Measurements from ENCODE around the gene EDIL3.
"Not testable (repeated sequence)": the region's sequence is repeated elsewhere in the genome, so short reads cannot be mapped to it uniquely, and the experiment has no call there.

Gene EDIL3

DNA sequence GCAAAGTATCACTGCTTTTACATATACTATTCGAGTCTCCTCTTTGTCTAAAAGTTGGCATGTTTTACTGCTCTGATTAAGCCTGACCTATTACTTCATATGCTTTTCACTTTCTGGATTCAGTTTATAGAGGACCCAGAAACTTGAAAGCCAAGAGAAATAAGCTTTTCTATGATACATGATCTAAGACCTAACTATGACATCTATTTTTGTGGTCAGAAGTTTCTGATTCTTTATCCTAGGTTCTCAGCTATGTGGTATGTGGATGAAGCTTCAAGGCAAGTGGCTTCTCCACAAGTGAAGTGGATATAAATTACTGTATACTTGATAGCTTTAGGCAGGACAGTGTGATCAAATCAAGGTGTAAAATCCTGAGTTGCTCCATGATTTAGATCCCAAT, 6.3 kb downstream of the EDIL3 start:
- no peak for DNase-seq

DNA sequence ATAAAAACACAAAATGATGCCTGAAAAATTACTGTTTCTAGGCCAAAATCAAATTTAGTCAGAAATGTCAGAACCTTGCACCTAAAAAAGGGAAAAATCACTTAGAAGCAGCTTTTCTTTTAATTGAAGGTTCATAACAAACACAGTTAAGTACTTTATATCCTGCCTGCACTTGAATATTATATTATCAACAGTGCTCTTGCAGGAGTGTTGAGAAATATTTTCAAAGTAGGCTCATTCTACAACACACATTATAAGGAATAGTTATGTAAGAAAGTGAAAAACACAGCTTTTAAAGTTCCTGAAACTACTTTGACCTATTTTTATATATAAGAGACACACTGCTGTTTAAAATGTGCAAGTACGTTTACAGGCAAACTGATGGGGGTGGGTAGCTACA, 8.3 kb downstream of the EDIL3 start:
- no peak for DNase-seq

- no peak for DNase-seq
Observed at GRCh38 chr5:84374568-84374967, 10.1 kb downstream of the EDIL3 start.

DNA sequence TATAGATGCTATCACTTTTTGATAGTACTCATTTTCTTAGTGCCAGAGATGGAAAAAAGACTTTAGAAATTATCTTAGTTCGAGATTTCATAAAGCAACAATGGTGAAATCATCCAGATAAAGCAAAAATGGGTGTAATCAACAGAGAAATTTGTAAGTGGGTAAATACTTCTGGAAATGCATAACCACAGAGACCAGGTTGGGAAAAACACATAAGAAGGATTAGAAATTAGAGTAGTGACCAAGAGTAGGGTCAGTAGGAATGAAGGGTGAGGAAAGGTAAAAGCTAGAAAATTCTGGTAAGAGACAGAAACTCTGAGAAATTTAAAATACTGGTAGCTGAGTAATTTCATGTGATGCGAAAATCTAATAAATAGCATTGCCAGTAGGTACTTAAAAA, 11.2 kb downstream of the EDIL3 start:
- DNase-seq, result no peak

GRCh38 chr5:84372066-84372695, 12.5 kb downstream of the EDIL3 start:
- no peak for DNase-seq

DNA sequence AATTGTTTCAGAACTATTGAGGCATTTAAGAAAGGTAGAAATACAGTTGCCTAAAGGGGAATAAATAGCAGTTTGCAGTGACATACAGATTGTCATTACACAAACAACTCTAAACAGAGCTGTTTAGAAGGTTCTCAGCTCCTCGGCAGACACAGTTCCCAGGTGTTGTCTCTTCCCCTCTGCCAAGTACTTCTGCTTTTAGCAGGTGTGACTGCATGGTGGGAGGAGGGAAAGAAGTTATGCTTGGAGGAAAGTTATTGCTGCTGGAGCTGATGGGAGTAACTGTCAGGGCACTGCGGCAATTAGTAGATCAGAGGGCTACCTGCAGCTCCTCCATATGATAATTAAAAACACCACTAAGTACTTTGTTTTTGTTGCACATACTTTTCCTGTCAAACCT, 14.5 kb downstream of the EDIL3 start:
- DNase-seq, result no peak

- DNase-seq, result no peak
Observed at GRCh38 chr5:84364043-84364442, 20.6 kb downstream of the EDIL3 start.

- DNase-seq, result no peak
Observed at GRCh38 chr5:84362061-84362720, 22.5 kb downstream of the EDIL3 start.

DNA sequence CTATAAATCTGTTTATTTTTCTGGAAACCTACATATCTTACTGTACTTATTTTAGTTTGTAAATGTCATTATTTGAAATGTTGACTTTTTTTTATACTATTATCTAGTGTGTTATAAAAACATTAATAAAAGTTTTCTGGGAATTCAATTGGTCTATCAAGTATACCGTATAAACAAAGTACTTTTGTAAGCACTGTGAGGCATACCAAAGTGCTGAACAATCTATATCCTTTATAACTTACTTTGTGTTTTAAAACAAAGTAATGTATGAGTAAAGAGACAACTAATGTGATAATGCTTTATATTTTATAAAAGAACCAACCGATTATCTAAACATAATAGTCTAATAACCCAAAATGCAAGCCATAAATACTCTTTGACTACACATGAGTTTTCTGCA, 23.1 kb downstream of the EDIL3 start:
- DNase-seq, result no peak

DNA sequence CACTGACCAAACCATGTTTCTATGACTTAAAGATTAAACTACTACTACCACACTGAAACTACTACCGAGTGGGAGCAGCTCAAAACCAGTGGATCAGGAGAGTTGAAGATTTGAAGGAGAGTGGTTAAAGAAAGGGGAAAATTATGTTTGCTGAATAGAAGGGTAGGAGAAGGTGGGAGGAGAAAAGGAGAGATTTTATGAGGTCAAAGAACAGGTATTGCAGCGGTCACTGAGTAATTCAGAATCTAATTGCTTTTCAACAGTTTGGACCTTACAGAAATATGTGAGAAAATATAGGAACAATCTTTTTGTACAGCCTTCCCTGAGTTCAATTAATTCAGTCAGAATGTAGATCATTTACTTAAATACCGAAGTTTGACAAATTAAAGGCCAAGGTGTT, 24.6 kb downstream of the EDIL3 start:
- DNase-seq, result no peak

DNA sequence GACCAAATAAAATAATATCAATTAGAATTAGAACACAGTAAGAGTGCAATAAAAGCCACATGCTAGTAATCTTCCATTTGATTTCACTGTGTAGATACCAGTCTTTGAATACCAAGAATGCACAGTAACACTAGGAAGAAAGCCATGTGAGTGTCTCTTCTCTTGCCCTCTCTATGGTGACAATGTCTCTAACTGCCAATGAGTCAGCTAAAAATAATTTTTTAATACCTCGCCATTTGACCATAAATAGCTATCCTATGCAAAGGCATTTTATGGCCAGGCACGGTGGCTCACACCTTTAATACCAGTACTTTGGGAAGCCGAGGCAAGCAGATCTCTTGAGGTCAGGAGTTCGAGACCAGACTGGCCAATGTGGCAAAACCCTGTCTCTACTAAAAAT, 30.6 kb downstream of the EDIL3 start:
- DNase-seq, result no peak

- DNase-seq, result no peak
Observed at GRCh38 chr5:84344788-84345187, 39.9 kb downstream of the EDIL3 start.

DNA sequence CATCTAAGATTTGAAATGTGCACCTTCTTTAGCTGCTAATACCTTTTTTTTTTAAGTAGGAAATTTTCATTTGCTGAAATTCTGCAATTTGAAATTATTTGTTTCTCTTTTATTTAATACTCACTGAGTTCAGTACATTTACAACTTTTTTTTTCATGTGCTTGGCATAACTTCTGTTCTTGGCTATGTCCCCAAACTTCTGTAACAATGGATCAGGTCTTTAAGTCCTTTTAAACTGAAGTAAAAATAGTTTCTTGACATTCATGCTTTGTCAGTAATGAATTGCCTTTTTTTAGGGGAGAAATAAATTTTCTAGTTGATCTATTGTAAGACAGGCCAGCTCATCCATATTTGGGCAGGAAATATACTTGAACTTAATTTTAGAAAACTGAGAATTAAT, 41.5 kb downstream of the EDIL3 start:
- no peak for DNase-seq

- no peak for DNase-seq
Observed at GRCh38 chr5:84332106-84332505, 52.6 kb downstream of the EDIL3 start.

DNA sequence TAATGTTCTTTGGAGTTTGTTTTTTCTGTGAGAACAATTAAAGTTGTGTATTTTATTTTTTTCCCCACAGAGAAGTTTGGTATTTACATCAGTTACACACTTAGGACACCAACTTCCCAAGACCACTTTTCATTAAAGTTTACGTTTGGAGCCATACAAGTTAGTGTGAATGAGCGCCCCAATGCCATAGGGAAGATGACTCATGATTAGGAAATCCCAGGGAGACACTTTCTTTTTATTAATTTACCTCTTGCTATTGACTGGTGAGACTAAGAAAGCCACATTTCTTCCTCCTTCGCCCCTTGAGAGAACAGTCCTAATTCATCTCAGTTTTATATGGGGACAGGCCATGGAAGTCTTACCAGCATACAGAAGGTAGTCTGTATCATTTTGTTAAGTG, 57.1 kb downstream of the EDIL3 start:
- no peak for DNase-seq

- no peak for DNase-seq
Observed at GRCh38 chr5:84322646-84323045, 62.0 kb downstream of the EDIL3 start.

DNA sequence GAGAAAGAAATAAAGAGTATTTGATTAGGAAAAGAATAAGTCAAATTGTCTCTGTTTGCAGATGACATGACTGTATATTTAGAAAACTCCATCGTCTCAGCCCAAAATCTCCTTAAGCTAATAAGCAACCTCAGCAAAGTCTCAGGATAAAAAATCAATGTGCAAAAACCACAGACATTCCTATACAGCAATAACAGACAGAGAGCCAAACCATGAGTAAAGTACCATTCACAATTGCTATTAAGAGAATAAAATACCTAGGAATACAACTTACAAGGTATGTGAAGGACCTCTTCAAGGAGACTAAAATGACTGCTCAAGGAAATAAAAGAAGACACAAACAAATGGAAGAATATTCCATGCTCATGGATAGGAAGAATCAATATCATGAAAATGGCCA, 66.9 kb downstream of the EDIL3 start:
- not testable (repeated sequence) for DNase-seq

GRCh38 chr5:84312280-84312679, 72.4 kb downstream of the EDIL3 start:
- not testable (repeated sequence) for DNase-seq

- DNase-seq, result not testable (repeated sequence)
Observed at GRCh38 chr5:84309850-84310249, 74.8 kb downstream of the EDIL3 start.

GRCh38 chr5:84306601-84307000, 78.1 kb downstream of the EDIL3 start:
- DNase-seq, result no peak

DNA sequence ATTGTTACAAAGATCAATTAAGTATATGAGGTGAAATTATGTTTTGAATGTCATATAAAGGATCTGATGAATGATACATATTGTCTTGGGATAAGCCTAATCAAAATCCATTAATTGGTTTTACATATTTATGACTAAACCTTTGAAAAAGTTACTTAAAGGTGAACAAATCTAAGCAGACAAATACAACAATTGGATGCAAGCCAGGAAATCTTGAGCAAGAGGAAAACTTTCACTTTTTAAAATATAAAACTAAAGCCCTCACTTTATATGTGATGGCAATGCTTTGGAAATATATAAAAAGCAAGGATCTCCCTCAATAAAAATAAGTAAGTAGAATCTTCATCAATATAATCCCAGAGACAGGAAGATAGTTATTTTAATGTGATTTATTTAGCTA, 80.1 kb downstream of the EDIL3 start:
- no peak for DNase-seq

DNA sequence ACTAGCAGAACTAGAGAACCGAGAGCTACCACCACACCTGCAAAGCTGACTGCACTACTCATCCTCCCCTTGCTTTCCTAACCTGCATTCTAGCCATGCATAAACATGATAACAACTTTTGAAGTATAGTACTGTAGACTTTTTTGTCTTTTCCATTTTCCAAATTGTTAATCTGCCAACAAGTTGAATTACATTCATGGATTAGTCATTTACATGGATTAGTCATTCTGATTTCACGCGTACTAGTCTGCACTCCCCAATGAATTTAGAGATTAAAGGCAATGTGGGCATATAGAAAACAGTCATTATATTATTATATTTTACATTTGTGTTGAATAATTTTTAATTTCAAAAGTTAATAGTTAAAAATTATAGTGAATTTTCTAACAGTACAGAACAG, 81.4 kb downstream of the EDIL3 start:
- no peak for DNase-seq

DNA sequence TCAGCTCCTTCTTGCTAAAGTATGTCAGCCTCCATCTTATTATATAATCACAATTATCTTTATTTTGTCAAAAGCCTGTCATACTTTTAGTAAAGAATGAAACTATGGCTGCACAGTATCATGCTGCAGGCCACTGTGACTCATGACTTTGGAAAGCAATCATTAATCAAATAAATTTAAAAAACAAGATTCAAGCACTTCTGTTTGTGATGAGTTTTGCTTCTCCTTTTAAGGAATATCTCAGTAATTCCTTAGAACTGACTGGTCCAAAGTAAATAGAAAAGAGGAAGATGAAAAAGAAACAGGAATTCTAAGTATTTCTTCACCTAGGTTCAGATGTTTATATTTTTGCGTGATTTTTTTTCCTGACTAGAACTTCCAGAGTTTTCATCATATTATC, 83.1 kb downstream of the EDIL3 start:
- no peak for DNase-seq

- DNase-seq, result no peak
Observed at GRCh38 chr5:84299959-84300358, 84.7 kb downstream of the EDIL3 start.

DNA sequence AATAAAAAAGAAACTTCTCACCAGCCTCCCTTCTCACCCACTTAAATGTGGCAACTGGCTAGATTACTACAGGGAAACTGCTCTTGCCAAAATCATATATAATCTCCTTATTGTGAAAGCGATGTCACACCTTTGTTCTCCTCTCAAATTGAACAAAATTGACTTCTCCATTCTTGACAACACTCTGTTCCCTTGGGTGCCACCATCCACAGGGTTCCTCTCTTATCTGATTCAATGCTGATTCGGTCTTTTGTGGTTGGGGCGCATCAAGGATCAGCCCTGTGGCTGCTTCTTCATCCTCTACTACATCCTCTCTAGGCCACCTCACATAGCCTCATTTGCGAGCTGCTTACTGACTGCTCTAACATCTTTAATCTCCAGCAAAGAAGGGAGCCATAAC, 86.1 kb downstream of the EDIL3 start:
- no peak for DNase-seq

Data from stimulated activated CD8-positive, alpha-beta memory T cell treated with anti-CD3 and anti-CD28 coated beads, Interleukin-4, amount 100 ng/mL, for 48 hours (primary cell).